Testis (tissue), 2 donors: Measurements from ENCODE around the gene EXOC4.

Experiments
- CTCF ChIP-seq, 3 experiments: fragments of 450-650 bp in 2 of 3; fragments of 200-600 bp in 1 of 3; sonication (generic) in 1 of 3; IDR thresholded peaks; one replicate each; pipeline ENCODE4 v1.5.1; 2016 to 2019; ENCODE audit warnings: antibody characterized with exemption in 3 of 3, mild to moderate bottlenecking in 2 of 3, moderate library complexity in 1 of 3
- POLR2A ChIP-seq: fragments of 450-650 bp; IDR thresholded peaks from one replicate; pipeline ENCODE4 v1.6.1; 2017; ENCODE audit warnings: antibody characterized with exemption, mild to moderate bottlenecking, moderate library complexity

- TF ChIP-seq CTCF (IDR thresholded peaks at IDR 0.05) (no peak), POLR2A (no peak)
These were observed 727.9 kb downstream of the EXOC4 start for GRCh38 chr7:133980804-133981203.
